ENCODE measurements around the gene WDR4. TPM values are rescaled to one million over a fixed set of nuclear protein-coding genes. Genes with fewer than 3 reads are reported as not detected.

The WDR4 gene
- total and polyA plus RNA-seq, 2 experiments from 2014 or later: 8.8 to 9.3 TPM

- no peaks in the 10 kb centered on the region for H3K9me3 ChIP-seq (ENCODE audit: low read depth)
- DNase-seq (ENCODE audit: low read depth in 1 of 2, low spot score in 1 of 2): no peak
These were observed 16.4 kb downstream of the WDR4 start for GRCh38 chr21:42862774-42863503.

GRCh38 chr21:42861848-42862400 is 17.4 kb downstream of the WDR4 start:
- peaks cover 8% of the 10 kb centered on the region for H3K36me3 ChIP-seq
- no peaks in the 10 kb centered on the region for H3K4me1 ChIP-seq (ENCODE audit: low read depth)
- no peak overlapping the region for H3K27ac ChIP-seq
- DNase-seq (ENCODE audit: low read depth in 1 of 2, low spot score in 1 of 2): no peak
- TF ChIP-seq CTCF (IDR thresholded peaks at IDR 0.05; ENCODE audit: low read depth, low read length): no peak
- H3K9me3 ChIP-seq (ENCODE audit: low read depth): no peaks in the 10 kb centered on the region
- H3K4me3 ChIP-seq: no peak overlapping the region
- H3K27me3 ChIP-seq: no peaks in the 10 kb centered on the region

More at GRCh38 chr21:42862774-42863503, 16.4 kb downstream of the WDR4 start:
- no peak for TF ChIP-seq CTCF (IDR thresholded peaks at IDR 0.05; ENCODE audit: low read depth, low read length)
- H3K4me3 ChIP-seq: no peak overlapping the region
- no peaks in the 10 kb centered on the region for H3K27me3 ChIP-seq
- H3K27ac ChIP-seq: no peak overlapping the region
- peaks cover 8% of the 10 kb centered on the region for H3K36me3 ChIP-seq
- H3K4me1 ChIP-seq (ENCODE audit: low read depth): no peaks in the 10 kb centered on the region

GRCh38 chr21:42861311-42861847 is 18.0 kb downstream of the WDR4 start:
- Histone ChIP-seq H3K4me3 (no peak overlapping the region), H3K9me3 (ENCODE audit: low read depth) (no peaks in the 10 kb centered on the region), H3K27me3 (no peaks in the 10 kb centered on the region), H3K27ac (no peak overlapping the region), H3K4me1 (ENCODE audit: low read depth) (no peaks in the 10 kb centered on the region), H3K36me3 (peaks cover 8% of the 10 kb centered on the region)
- DNase-seq (ENCODE audit: low read depth in 1 of 2, low spot score in 1 of 2): no peak
- no peak for TF ChIP-seq CTCF (IDR thresholded peaks at IDR 0.05; ENCODE audit: low read depth, low read length)

- TF ChIP-seq CTCF (IDR thresholded peaks at IDR 0.05; ENCODE audit: low read depth, low read length): no peak
- no peaks in the 10 kb centered on the region for H3K9me3 ChIP-seq (ENCODE audit: low read depth)
- H3K27ac ChIP-seq: no peak overlapping the region
- H3K36me3 ChIP-seq: peaks cover 15% of the 10 kb centered on the region
- no peak for DNase-seq (ENCODE audit: low read depth in 1 of 2, low spot score in 1 of 2)
- no peaks in the 10 kb centered on the region for H3K4me1 ChIP-seq (ENCODE audit: low read depth)
- H3K27me3 ChIP-seq: no peaks in the 10 kb centered on the region
- no peak overlapping the region for H3K4me3 ChIP-seq
These were observed 19.0 kb downstream of the WDR4 start for GRCh38 chr21:42860345-42860744.

- no peak overlapping the region for H3K4me3 ChIP-seq
- H3K36me3 ChIP-seq: peaks cover 17% of the 10 kb centered on the region
- no peaks in the 10 kb centered on the region for H3K4me1 ChIP-seq (ENCODE audit: low read depth)
- H3K27ac ChIP-seq: no peak overlapping the region
- no peak for DNase-seq (ENCODE audit: low read depth in 1 of 2, low spot score in 1 of 2)
- H3K27me3 ChIP-seq: no peaks in the 10 kb centered on the region
- H3K9me3 ChIP-seq (ENCODE audit: low read depth): no peaks in the 10 kb centered on the region
- no peak for TF ChIP-seq CTCF (IDR thresholded peaks at IDR 0.05; ENCODE audit: low read depth, low read length)
These were observed 19.5 kb downstream of the WDR4 start for GRCh38 chr21:42859891-42860230.

All from cardiac muscle cell (in vitro differentiated cells and primary cell).